ENCODE results near the gene BRD7.

The BRD7 gene

GRCh38 chr16:50288026-50288425 is 80.8 kb downstream of the BRD7 start:
- DNase-seq = no peak

- no peak for DNase-seq
Observed at GRCh38 chr16:50286681-50287080, 82.1 kb downstream of the BRD7 start.

- DNase-seq = no peak
Observed at GRCh38 chr16:50285406-50286003, 83.3 kb downstream of the BRD7 start.

GRCh38 chr16:50284131-50284911 is 84.5 kb downstream of the BRD7 start:
- DNase-seq = no peak

GRCh38 chr16:50282955-50283631 is 85.7 kb downstream of the BRD7 start:
- DNase-seq = no peak

- DNase-seq = no peak
Observed at GRCh38 chr16:50282010-50282538, 86.7 kb downstream of the BRD7 start.

- no peak for DNase-seq
Observed at GRCh38 chr16:50281391-50282009, 87.3 kb downstream of the BRD7 start.

- DNase-seq = no peak
Observed at GRCh38 chr16:50280932-50281331, 87.9 kb downstream of the BRD7 start.

- no peak for DNase-seq
Observed at GRCh38 chr16:50279504-50279865, 89.3 kb downstream of the BRD7 start.

- no peak for DNase-seq
Observed at GRCh38 chr16:50278251-50278650, 90.5 kb downstream of the BRD7 start.

GRCh38 chr16:50276801-50277555 is 91.8 kb downstream of the BRD7 start:
- DNase-seq = no peak

- no peak for DNase-seq
Observed at GRCh38 chr16:50276326-50276640, 92.5 kb downstream of the BRD7 start.

- no peak for DNase-seq
Observed at GRCh38 chr16:50275428-50276325, 93.1 kb downstream of the BRD7 start.

- no peak for DNase-seq
Observed at GRCh38 chr16:50275098-50275415, 93.7 kb downstream of the BRD7 start.

- DNase-seq = no peak
Observed at GRCh38 chr16:50274326-50275097, 94.3 kb downstream of the BRD7 start.

- no peak for DNase-seq
Observed at GRCh38 chr16:50273888-50274325, 94.9 kb downstream of the BRD7 start.

- no peak for DNase-seq
Observed at GRCh38 chr16:50273382-50273690, 95.5 kb downstream of the BRD7 start.

- DNase-seq = no peak
Observed at GRCh38 chr16:50272687-50273381, 96.0 kb downstream of the BRD7 start.

GRCh38 chr16:50272111-50272571 is 96.6 kb downstream of the BRD7 start:
- no peak for DNase-seq
